ENCODE measurements around the gene SCRT2.
"Not testable (repeated sequence)": the region's sequence is repeated elsewhere in the genome, so short reads cannot be mapped to it uniquely, and the experiment has no call there.

Gene SCRT2

GRCh38 chr20:650954-651353 is 24.6 kb downstream of the SCRT2 start:
- FAIRE-seq = no peak

DNA sequence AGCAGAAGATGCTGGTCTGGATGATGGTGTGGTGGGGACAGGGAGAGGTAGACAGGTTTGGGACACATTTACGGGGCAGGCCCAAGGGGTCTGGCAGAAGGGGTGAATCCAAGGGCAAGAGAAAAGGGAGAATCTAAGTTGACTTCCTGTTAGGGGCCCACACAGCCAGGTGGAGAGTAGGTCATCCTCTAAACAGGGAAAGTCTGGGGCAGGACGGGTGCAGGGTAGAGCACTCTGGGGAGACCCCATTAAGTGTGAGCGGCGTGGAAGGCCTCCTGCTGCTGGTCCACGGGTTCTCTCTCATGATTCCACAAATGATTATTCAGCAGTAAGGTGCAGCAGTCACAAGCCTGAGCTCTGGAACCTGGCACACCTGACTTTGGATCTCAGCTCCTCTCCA is 25.3 kb downstream of the SCRT2 start:
- no peak for FAIRE-seq

GRCh38 chr20:647479-648019 is 28.1 kb downstream of the SCRT2 start:
- no peak for FAIRE-seq

- no peak for FAIRE-seq
Measured at GRCh38 chr20:646868-647233, 28.8 kb downstream of the SCRT2 start.

- FAIRE-seq = no peak
Measured at GRCh38 chr20:646107-646867, 29.3 kb downstream of the SCRT2 start.

DNA sequence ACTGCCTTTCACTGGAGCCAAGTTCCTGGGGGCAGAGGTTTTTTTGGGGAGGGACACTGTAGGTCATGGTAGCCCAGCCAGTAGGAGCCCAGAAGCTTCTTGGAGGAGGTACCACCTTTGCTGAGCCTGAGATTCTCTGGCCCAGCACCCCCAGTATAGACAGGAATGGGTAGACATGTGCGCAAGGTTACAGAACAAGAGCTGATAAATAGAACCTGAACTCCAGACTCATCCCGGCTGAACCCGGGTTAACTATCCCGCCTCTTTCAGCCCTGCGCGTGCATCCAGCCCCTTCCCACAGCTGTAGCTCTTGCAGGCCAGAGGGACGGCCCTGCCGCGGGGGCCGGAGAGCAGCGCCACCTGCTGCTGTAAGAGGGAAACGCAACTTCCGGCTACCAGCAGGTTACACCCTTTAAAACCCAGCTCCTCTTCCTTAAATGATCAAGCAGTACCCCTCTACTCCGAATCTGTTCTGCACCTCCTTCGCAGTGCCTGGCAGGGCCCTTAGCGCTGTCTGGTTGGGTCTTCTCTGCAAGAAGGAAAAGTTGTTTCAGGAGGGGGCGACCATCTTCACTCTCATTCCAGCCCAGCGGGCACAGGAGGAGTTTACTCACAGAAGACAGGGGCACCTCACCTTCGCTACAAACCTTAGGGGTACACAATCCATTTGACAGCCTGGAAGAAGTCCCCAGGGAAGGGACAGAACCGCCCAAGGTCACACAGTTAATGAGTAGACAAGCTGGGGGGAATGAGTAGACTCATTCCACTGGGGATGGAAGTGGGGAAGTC is 30.1 kb downstream of the SCRT2 start:
- no peak for FAIRE-seq

- FAIRE-seq = no peak
Measured at GRCh38 chr20:644692-645317, 30.8 kb downstream of the SCRT2 start.

- FAIRE-seq = no peak
Measured at GRCh38 chr20:642398-643174, 33.0 kb downstream of the SCRT2 start.

- FAIRE-seq = not testable (repeated sequence)
Measured at GRCh38 chr20:642013-642397, 33.6 kb downstream of the SCRT2 start.

- FAIRE-seq = no peak
Measured at GRCh38 chr20:641516-641875, 34.1 kb downstream of the SCRT2 start.

DNA sequence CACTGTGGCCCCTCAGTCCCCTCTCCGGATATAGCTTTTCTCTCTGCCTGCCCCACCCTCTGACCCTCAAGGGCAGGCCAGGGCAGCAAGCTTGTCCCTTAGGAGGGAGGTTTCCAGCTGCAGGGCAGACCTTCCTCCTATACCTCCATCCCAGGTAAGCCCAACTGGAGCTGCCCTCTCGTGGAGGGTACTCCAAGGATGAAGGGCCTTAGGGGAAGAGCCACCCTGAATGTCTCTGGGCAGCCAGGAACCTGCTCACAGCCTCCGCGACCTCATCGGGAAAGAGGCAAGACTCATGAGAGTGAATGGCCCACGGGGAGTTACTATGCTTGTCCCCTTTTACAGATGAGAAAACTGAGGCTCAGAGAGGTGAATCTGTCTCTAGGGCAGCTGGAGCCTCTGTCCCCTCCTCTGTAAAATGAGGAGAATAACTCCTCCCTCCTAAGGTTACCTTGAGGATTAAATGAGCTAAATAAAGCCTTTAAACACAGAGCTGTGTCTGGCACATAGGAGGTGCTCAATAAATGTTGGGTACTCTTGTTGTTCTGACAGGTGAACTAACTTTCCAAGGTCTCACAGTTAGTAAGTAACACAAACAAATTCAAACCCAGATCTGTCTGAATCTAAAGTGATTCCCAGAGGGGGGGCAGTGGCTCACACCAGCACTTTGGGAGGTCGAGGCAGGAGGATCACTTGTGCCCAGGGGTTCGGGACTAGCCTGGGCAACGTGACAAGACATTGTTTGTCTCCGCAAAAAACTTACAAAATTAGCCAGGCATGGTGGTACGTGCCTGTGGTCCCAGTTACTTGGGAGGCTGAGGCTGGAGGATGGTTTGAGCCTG is 34.7 kb downstream of the SCRT2 start:
- no peak for FAIRE-seq

DNA sequence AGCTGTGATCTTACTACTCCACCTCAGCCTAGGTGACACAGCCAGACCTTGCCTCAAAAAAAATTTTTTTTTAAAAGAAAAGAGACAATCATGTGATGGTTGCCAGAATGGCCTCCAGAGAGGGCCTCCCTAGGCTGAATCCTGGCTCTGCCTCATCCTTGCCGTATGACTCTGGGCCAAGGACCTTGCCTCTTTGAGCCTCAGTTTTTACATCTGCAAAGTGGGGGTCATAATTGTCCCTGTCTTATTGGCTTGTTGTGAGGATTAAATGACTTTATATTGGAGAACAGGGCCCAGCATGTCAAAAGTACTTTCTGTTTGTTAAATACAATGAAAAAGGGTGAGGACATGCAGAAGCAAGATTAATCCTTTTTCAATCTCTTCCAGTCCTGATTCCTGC is 37.0 kb downstream of the SCRT2 start:
- no peak for FAIRE-seq

DNA sequence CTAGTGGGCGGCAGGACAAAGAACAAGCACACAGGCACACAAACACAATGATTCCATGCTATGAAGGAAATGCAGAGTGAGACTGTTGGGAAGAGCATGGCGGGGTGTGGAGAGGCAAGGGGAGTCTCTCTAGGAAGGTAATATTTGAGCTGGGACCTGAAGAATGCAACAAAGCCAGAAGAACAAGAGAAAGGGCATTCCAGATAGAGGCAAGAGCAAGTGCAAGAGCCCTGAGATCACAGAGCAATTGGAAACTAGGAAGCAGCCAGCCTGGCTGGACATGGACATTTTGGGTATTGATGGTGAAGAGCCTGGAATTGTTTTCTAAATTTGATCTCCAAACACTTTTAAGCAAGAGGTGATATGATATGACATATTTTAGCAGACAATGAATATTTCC is 38.0 kb downstream of the SCRT2 start:
- FAIRE-seq = no peak

DNA sequence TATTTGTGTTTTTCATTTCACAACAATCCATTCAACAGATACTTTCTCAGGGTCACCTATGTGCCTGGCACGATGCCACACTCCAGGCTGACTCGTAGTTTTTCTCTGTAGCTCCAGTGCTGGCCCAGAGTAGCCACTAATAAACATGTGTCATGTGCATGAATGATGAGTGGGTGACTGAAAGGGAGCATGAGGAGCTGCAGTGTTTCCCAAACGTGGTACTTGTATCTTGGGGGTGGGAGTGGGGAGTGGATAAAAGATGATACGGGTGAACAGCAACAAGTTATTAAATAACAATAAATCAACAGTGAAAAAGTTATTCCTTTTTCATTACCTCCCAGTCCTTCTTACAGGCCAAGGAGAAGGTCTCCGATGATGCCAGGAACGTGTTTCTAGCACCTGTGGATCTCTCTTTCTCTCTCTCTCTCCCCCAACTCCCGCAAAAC is 39.7 kb downstream of the SCRT2 start:
- FAIRE-seq = no peak

DNA sequence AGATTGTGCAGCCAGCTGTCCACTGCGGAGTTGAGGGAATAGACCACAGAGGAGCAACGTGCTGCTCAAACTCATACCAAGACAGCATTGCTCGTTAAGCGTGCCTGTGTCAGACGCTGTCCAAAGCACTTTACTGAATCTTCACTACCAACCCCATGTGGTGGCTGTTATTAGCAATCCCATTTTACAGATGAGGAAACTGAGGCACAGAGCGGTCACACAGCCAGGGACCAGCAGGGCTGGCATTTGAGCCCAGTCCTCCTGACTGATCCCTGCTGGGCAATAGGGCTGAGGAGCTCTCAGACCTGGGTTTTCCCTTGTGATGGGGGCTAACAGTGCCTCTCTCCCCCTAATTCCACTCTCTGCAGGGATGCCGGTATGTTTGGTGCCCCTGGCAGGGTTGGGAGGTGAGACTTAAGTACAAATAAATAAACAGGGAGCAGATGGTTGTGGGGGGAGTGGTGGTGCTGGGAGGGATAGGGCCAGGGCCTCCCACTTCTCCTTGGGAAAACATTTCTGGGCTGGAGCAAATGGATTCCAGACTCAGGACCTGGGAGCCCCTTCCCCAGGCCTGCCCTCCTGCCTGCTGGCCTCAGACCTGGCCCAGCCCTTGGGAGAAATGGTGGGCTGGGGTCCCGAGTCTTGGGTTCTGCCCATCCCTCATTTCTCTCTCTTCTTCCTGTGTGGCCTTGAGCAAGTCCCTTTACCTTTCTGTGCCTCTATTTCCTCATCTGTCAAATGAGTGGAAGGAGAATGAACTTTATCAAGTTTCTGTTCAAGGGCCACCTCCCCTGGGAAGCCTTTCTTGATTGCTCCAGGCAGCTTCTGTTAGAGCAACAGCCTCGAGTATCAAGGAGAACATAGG is 40.3 kb downstream of the SCRT2 start:
- FAIRE-seq = no peak

DNA sequence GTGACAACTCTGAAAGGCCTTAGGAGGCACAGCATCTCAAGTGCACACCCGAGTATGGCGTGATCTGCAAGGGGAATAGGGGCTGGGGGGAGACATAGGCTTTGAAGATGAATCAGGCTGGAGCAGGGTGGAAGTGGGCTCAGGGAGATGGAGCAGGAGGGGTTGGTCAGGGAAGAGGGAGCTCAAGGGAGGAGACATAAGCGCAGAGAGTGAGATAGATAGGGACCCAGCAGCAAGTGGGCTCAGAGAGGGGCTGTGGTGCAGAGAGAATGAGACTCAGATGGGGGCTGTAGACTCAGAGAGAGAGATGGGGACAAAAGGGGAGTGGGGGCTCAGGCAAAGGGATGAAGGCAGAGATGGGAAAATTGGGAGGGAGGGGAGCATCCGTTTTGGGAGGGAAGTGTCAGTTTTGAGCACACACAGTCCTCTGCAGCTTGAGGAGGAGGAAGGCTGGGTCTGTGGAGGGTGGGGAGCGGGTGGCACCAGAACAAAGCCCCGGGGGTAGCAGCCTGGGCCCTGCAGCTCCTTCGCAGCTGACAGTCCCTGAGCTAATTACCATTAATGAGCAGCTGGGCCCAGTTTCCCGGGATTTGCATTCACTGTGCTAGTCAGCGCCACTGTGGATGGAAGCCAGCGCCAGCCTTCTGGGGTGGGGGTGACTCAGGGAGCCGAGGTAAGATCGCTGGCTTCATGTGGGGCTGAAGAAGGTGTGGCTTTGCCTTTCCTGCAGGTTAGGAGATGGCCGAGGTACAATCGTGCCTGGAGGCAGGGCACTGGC is 41.3 kb downstream of the SCRT2 start:
- FAIRE-seq = no peak

GRCh38 chr20:631101-631500 is 44.5 kb downstream of the SCRT2 start:
- no peak for FAIRE-seq

DNA sequence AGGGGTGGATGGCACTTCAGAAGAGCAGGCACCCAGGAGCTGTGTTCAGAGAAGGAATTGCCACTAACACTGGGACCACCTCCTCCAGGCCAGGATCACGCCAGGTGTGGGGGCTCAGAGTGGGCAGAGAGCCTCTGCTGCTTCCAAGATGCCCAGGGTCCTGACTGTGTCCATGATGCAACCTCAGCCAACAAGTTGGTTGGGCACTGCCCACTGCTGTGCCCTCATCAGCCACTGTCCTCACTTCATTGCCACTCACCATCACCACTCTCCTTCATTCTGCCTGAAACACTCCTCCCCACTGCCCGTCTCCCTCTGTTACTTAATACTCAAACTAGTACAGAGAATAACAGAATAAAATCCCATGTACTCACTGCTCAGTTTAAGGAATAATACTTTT is 49.0 kb downstream of the SCRT2 start:
- FAIRE-seq = no peak

DNA sequence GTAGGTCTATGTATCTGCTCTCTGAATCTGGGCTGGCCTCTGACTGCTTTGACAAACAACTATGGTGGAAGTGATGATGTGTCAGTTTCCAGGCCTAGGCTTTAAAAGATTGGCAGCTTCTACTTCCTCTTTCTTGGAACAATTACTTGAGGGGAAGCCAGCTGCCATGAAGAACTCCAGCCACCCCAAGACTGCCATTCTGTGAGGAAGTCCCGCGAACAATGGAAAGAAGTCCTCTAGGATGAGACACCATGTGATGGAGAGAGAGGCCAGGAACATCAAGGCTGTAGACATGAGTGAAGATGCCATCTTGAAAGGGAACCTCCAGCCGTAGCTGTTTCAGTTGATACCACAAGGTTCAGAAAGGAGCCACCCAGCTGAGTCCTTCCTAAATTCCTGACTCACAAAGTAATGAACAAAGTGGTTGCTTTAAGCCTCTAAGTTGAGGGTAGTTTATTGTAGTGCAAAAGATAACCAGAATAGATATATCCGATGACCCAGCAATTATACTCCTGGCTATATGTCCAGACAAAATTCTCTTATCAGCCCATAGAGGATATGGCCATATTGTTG is 50.2 kb downstream of the SCRT2 start:
- FAIRE-seq = no peak

GRCh38 chr20:623704-624103 is 51.9 kb downstream of the SCRT2 start:
- no peak for FAIRE-seq

Data from colon (tissue), 2 donors.